Loucy (cell line): ENCODE results near the gene TFPI.

Source experiments
- H2AFZ ChIP-seq: fragments of 200-600 bp; sonication (generic); 2 replicates; pipeline ENCODE4 v1.6.0; 2016; ENCODE audit warnings: antibody characterized with exemption, mild to moderate bottlenecking, low read length, moderate library complexity
- H3F3A ChIP-seq: fragments of 200-600 bp; 2 replicates; pipeline ENCODE4 v1.6.0; 2016; ENCODE audit warnings: antibody characterized with exemption, low read depth, mild to moderate bottlenecking
- H3K27me3 ChIP-seq: fragments of 200-600 bp; sonication (generic); 2 replicates; pipeline ENCODE4 v1.6.1; 2014; ENCODE audit warnings: low read length, mild to moderate bottlenecking; ENCODE audit not compliant: insufficient read depth, poor library complexity, severe bottlenecking
- H3K36me3 ChIP-seq: fragments of 200-600 bp; sonication (generic); 2 replicates; pipeline ENCODE4 v1.6.1; 2016; ENCODE audit warnings: low read length; ENCODE audit not compliant: insufficient read depth
- H3K4me1 ChIP-seq: fragments of 200-600 bp; sonication (generic); 2 replicates; pipeline ENCODE4 v1.5.1; 2014; ENCODE audit warnings: low read length, mild to moderate bottlenecking; ENCODE audit not compliant: insufficient read depth, poor library complexity, severe bottlenecking
- H3K4me2 ChIP-seq: fragments of 200-600 bp; sonication (generic); 2 replicates; pipeline ENCODE4 v1.6.0; 2014; ENCODE audit warnings: antibody characterized with exemption, low read length, low read depth, mild to moderate bottlenecking; ENCODE audit not compliant: poor library complexity, severe bottlenecking
- H3K4me3 ChIP-seq: fragments of 200-600 bp; sonication (generic); 2 replicates; pipeline ENCODE4 v1.5.1; 2014; ENCODE audit warnings: low read length, mild to moderate bottlenecking, mixed read lengths; ENCODE audit not compliant: poor library complexity, severe bottlenecking
- H3K79me2 ChIP-seq: fragments of 200-600 bp; sonication (generic); 2 replicates; pipeline ENCODE4 v1.6.1; 2014; ENCODE audit warnings: low read length; ENCODE audit not compliant: insufficient read depth
- H3K9ac ChIP-seq: fragments of 200-600 bp; sonication (generic); 2 replicates; pipeline ENCODE4 v1.6.0; 2014; ENCODE audit warnings: mild to moderate bottlenecking, low read depth, low read length, moderate library complexity; ENCODE audit not compliant: poor library complexity, severe bottlenecking
- H3K9me2 ChIP-seq: fragments of 200-600 bp; sonication (generic); replicated peaks from 2 replicates; pipeline ENCODE4 v1.6.1; 2016; ENCODE audit warnings: low read depth, low read length, mixed read lengths
- H3K9me3 ChIP-seq: fragments of 200-600 bp; sonication (generic); 2 replicates; pipeline ENCODE4 v1.6.1; 2014; ENCODE audit warnings: mild to moderate bottlenecking, antibody characterized with exemption, low read length, low read depth; ENCODE audit not compliant: insufficient read depth
- H4K20me1 ChIP-seq: fragments of 200-600 bp; sonication (generic); 2 replicates; pipeline ENCODE4 v1.6.0; 2014; ENCODE audit warnings: antibody characterized with exemption, low read length, mild to moderate bottlenecking; ENCODE audit not compliant: insufficient read depth, poor library complexity, severe bottlenecking
- EZH2phosphoT487 ChIP-seq: fragments of 200-600 bp; IDR thresholded peaks from 2 replicates; pipeline ENCODE4 v1.6.1; 2018; ENCODE audit warnings: antibody characterized with exemption, mild to moderate bottlenecking, moderate library complexity, borderline replicate concordance
- TF ChIP-seq, protein P1 (sequence below): fragments of 200-600 bp; sonication (generic); conservative IDR thresholded peaks from 2 replicates; pipeline ENCODE4 v1.5.1; 2014; ENCODE audit warnings: mild to moderate bottlenecking, antibody characterized with exemption, low read length

TFPI gene

GRCh38 chr2:187466129-187466792 lies 88.0 kb downstream of the TFPI start:
- TF ChIP-seq EZH2phosphoT487, result no peak
- TF ChIP-seq, protein P1, sequence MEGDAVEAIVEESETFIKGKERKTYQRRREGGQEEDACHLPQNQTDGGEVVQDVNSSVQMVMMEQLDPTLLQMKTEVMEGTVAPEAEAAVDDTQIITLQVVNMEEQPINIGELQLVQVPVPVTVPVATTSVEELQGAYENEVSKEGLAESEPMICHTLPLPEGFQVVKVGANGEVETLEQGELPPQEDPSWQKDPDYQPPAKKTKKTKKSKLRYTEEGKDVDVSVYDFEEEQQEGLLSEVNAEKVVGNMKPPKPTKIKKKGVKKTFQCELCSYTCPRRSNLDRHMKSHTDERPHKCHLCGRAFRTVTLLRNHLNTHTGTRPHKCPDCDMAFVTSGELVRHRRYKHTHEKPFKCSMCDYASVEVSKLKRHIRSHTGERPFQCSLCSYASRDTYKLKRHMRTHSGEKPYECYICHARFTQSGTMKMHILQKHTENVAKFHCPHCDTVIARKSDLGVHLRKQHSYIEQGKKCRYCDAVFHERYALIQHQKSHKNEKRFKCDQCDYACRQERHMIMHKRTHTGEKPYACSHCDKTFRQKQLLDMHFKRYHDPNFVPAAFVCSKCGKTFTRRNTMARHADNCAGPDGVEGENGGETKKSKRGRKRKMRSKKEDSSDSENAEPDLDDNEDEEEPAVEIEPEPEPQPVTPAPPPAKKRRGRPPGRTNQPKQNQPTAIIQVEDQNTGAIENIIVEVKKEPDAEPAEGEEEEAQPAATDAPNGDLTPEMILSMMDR, result no peak
- no peak overlapping the region for H3K4me2 ChIP-seq
- no peak overlapping the region for H3K4me3 ChIP-seq
- H2AFZ ChIP-seq, result no peak overlapping the region
- H3K36me3 ChIP-seq, result no peaks in the 10 kb centered on the region
- no peaks in the 10 kb centered on the region for H3F3A ChIP-seq
- H3K9me2 ChIP-seq, result no peaks in the 10 kb centered on the region
- no peaks in the 10 kb centered on the region for H3K9me3 ChIP-seq
- no peaks in the 10 kb centered on the region for H3K27me3 ChIP-seq
- H4K20me1 ChIP-seq, result no peaks in the 10 kb centered on the region
- no peak overlapping the region for H3K9ac ChIP-seq
- H3K79me2 ChIP-seq, result no peaks in the 10 kb centered on the region
- no peaks in the 10 kb centered on the region for H3K4me1 ChIP-seq

GRCh38 chr2:187462839-187463238 lies 91.4 kb downstream of the TFPI start:
- Histone ChIP-seq H3K9me2 (no peaks in the 10 kb centered on the region), H3K4me2 (no peak overlapping the region), H3K27me3 (no peaks in the 10 kb centered on the region), H3K79me2 (no peaks in the 10 kb centered on the region), H3K36me3 (no peaks in the 10 kb centered on the region), H4K20me1 (no peaks in the 10 kb centered on the region), H3F3A (no peaks in the 10 kb centered on the region), H3K4me3 (no peak overlapping the region), H3K9me3 (no peaks in the 10 kb centered on the region), H2AFZ (no peak overlapping the region), H3K4me1 (no peaks in the 10 kb centered on the region), H3K9ac (no peak overlapping the region)
- TF ChIP-seq, protein P1, result no peak

GRCh38 chr2:187461294-187462261 lies 92.7 kb downstream of the TFPI start:
- Histone ChIP-seq H3K4me2 (no peak overlapping the region), H3K4me3 (no peak overlapping the region), H3K9ac (no peak overlapping the region), H4K20me1 (no peaks in the 10 kb centered on the region), H3K9me2 (no peaks in the 10 kb centered on the region), H3K4me1 (no peaks in the 10 kb centered on the region), H3F3A (no peaks in the 10 kb centered on the region), H3K27me3 (no peaks in the 10 kb centered on the region), H2AFZ (no peak overlapping the region), H3K79me2 (no peaks in the 10 kb centered on the region), H3K36me3 (no peaks in the 10 kb centered on the region), H3K9me3 (no peaks in the 10 kb centered on the region)
- TF ChIP-seq, protein P1, result no peak
- TF ChIP-seq EZH2phosphoT487, result no peak
